IPS-15b (cell line): Measurements from ENCODE around the gene NNT.
"Not testable (repeated sequence)": the region's sequence is repeated elsewhere in the genome, so short reads cannot be mapped to it uniquely, and the experiment has no call there.

Source experiments
- H3K27me3 ChIP-seq: one replicate; pipeline ENCODE4 v1.6.1; 2013; ENCODE audit warnings: low read length; ENCODE audit not compliant: control insufficient read depth, insufficient read depth
- H3K36me3 ChIP-seq: one replicate; pipeline ENCODE4 v1.6.1; 2013; ENCODE audit warnings: low read length; ENCODE audit not compliant: control insufficient read depth, insufficient read depth
- H3K4me1 ChIP-seq: one replicate; pipeline ENCODE4 v1.6.1; 2013; ENCODE audit warnings: mild to moderate bottlenecking, low read length; ENCODE audit not compliant: control insufficient read depth, insufficient read depth
- H3K4me3 ChIP-seq: one replicate; pipeline ENCODE4 v1.5.1; 2013; ENCODE audit warnings: low read depth, low read length
- H3K9ac ChIP-seq: one replicate; pipeline ENCODE4 v1.6.1; 2013; ENCODE audit warnings: low read depth, mild to moderate bottlenecking, low read length
- H3K9me3 ChIP-seq: one replicate; pipeline ENCODE4 v1.6.1; 2013; ENCODE audit warnings: mild to moderate bottlenecking, low read length; ENCODE audit not compliant: control insufficient read depth, insufficient read depth

NNT gene

DNA sequence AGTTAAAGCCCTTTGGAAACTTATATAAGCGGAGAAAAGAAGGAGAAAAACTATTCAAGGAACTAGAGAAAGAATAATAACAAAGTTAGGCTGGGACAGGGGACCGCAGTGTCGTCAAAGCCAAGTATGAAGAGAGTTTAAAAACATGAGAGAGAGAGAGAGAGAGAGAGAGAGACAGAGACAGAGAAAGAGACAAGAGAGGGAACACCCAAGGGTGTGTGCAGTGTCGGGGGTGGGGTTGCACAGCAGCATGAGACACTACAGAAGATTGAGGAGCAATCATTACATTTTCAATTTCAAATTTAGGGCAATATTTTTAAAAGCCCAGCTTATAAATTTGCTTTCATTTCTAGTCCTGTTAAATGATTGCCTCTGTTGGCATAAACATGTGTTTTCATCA lies 74.3 kb downstream of the NNT start:
- Histone ChIP-seq H3K9me3 (no peaks in the 10 kb centered on the region), H3K36me3 (no peaks in the 10 kb centered on the region)

DNA sequence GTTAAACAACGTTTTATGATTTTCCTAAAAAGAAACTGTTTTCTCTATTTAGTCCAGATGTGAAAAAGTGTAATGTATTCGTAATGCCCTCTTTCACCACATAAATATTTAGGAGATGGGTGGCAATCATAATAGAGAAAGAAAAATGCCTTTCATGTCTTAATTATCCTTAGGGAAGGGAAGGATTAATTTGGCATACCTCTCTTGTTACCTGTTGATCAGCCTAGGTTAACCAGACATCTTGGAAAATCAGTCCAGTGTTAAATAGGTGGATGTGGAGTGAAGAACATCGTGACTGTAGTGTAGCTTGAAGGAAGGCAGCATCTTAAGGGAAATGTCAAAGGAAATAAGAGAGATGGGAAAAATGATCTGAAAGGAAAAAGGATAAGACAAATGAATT lies 76.2 kb downstream of the NNT start:
- Histone ChIP-seq H3K9me3 (no peaks in the 10 kb centered on the region), H3K9ac (no peak overlapping the region), H3K4me3 (no peak overlapping the region), H3K36me3 (no peaks in the 10 kb centered on the region), H3K4me1 (no peaks in the 10 kb centered on the region), H3K27me3 (no peaks in the 10 kb centered on the region)

More for the DNA sequence above, 74.3 kb downstream of the NNT start:
- Histone ChIP-seq H3K4me3 (no peak overlapping the region), H3K4me1 (no peaks in the 10 kb centered on the region), H3K27me3 (no peaks in the 10 kb centered on the region), H3K9ac (no peak overlapping the region)

DNA sequence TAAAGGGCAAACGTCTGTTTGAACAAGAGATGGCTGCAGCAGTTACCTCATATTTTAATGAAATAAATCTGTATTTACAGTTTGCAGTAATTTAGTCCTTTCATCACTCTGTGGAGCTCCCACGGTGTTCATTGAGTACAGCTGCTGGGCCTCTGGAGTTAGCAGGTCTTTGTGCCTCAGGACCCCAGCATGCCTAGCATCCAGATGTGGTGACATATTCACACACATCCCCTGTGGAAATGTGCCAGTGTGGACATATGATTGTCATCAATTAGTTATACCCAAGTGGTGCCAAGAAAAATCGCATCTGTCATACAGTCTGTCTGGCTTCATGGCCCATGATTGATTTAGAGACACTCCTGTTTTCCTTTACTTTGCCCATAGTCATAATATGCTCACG lies 77.3 kb downstream of the NNT start:
- Histone ChIP-seq H3K4me3 (no peak overlapping the region), H3K4me1 (no peaks in the 10 kb centered on the region), H3K9ac (no peak overlapping the region), H3K36me3 (no peaks in the 10 kb centered on the region), H3K27me3 (no peaks in the 10 kb centered on the region), H3K9me3 (no peaks in the 10 kb centered on the region)

DNA sequence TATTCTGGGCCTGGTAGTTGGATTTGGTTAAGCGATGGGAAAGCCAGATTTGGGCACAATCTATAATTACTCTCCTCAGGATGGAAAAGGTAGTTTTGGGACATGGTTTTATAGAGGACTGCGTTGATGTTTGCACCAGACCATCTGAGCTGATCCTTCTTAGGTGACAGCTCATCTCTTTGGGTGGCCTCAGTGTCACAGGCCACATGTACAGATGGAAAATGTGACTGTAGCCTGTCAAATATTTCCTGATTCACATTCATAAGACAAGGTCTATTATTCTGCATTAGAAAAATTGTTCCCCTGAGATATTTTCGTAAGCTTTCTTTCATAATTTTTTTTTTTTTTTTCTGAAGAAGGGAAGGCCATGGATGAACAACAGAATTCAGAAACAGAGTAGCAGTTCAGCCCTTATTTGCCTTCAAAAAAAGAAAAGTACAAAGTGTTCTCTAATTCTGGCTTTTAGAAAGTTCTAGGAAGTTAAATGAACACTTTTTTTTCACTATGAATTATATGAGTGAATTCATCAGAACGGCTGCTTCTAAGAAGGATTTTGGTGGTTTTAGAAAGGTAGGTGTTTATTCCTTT lies 81.0 kb downstream of the NNT start:
- H3K9ac ChIP-seq, result no peak overlapping the region
- no peaks in the 10 kb centered on the region for H3K9me3 ChIP-seq
- H3K27me3 ChIP-seq, result no peaks in the 10 kb centered on the region
- no peaks in the 10 kb centered on the region for H3K36me3 ChIP-seq
- no peak overlapping the region for H3K4me3 ChIP-seq
- no peaks in the 10 kb centered on the region for H3K4me1 ChIP-seq

DNA sequence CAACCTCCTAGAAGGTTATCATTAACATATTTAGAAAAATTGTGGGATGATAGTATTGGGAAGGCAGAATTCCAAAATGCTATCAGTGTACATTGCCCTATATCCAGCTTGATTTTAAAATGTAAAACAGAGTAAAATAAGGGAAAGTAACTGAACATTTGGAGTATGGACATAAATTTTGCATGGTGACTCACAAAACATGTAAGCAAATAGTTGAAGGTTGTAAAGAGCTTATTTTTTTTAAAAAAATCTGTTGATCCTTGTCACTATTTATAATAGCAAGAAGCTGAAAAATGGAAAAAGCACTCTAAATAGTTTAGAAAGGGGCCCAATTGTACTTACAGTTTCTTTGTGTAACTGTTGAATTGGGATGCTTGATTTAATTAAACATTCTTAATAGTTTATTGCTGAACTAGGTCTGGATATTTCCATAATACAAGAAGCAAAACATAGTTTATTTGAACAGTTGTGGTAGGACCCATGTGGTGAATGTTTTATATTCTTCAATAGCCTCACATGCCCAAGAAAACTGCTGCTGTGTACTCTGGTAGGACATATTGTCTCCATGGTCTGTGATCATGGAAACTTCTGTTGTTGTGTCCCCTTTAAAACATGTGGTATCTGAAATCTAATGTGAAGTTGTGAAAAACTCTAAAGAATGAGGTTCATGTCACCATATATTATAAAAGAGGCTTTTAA lies 82.4 kb downstream of the NNT start:
- H3K9me3 ChIP-seq, result no peaks in the 10 kb centered on the region
- H3K4me1 ChIP-seq, result no peaks in the 10 kb centered on the region
- no peaks in the 10 kb centered on the region for H3K36me3 ChIP-seq
- no peaks in the 10 kb centered on the region for H3K27me3 ChIP-seq
- no peak overlapping the region for H3K4me3 ChIP-seq
- H3K9ac ChIP-seq, result no peak overlapping the region

DNA sequence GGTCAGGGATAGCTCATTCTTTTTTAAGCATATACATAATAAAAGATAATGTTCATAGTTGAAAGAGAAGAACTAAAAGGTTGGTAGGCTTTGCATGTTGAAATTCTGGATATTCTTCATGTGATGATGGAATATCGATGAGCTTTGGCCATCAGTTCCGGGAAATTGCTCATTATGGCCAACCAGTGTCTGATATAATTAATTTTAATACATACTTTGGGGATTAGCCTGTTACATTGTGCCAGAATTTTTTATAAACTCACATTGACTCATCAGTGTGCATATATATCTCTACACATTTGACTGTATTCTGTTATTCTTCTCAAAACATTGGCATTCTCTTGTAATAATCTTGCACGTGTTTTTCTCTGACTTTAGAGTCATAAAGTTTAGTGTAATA lies 84.3 kb downstream of the NNT start:
- H3K9ac ChIP-seq, result no peak overlapping the region
- no peak overlapping the region for H3K4me3 ChIP-seq
- no peaks in the 10 kb centered on the region for H3K9me3 ChIP-seq
- H3K36me3 ChIP-seq, result no peaks in the 10 kb centered on the region
- H3K4me1 ChIP-seq, result no peaks in the 10 kb centered on the region
- H3K27me3 ChIP-seq, result no peaks in the 10 kb centered on the region

GRCh38 chr5:43691275-43691674 lies 88.3 kb downstream of the NNT start:
- Histone ChIP-seq H3K36me3 (no peaks in the 10 kb centered on the region), H3K9ac (no peak overlapping the region), H3K9me3 (peaks cover 3% of the 10 kb centered on the region), H3K4me3 (no peak overlapping the region), H3K4me1 (no peaks in the 10 kb centered on the region), H3K27me3 (no peaks in the 10 kb centered on the region)

DNA sequence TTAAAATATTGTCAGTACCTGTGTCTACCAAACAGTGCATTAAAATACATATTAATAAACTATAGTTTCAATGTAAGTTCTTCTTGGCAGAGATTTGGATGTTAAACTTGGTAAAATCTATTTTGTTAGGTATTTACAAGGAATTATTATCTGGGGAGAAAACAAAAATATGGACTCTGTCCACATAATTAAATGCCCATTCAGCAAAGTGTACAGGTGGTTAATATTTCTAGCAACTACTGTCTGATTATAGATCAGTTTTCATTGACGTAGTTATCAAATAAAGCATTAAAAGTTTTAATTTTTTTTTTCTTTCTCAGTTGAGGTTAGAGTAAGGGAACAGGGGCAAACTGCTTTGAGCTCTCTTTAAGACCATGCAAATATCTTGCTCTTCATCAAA lies 88.9 kb downstream of the NNT start:
- H3K36me3 ChIP-seq, result no peaks in the 10 kb centered on the region
- H3K9ac ChIP-seq, result no peak overlapping the region
- H3K9me3 ChIP-seq, result peaks cover 3% of the 10 kb centered on the region
- no peaks in the 10 kb centered on the region for H3K27me3 ChIP-seq
- no peaks in the 10 kb centered on the region for H3K4me1 ChIP-seq
- H3K4me3 ChIP-seq, result no peak overlapping the region

DNA sequence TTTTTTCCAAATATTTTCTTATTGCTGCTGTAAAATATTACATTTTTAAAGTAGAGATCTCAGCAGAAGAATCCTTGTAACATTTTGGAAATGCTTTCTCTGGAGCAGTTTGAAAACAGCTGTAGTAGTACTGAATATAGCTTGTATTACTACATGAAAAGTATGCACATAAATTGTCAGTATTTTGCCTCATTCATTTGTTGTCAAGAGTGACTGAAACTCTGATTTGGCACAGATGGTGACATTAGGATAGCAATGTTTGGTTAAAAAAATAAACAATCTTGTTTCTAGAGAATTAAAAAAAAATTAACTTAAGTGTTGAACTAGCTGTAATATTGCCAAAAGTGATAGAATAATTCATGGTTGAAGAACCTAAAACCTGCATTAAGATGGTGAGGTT lies 90.4 kb downstream of the NNT start:
- Histone ChIP-seq H3K36me3 (no peaks in the 10 kb centered on the region), H3K4me3 (no peak overlapping the region), H3K9ac (no peak overlapping the region), H3K9me3 (peaks cover 3% of the 10 kb centered on the region), H3K4me1 (no peaks in the 10 kb centered on the region), H3K27me3 (no peaks in the 10 kb centered on the region)

DNA sequence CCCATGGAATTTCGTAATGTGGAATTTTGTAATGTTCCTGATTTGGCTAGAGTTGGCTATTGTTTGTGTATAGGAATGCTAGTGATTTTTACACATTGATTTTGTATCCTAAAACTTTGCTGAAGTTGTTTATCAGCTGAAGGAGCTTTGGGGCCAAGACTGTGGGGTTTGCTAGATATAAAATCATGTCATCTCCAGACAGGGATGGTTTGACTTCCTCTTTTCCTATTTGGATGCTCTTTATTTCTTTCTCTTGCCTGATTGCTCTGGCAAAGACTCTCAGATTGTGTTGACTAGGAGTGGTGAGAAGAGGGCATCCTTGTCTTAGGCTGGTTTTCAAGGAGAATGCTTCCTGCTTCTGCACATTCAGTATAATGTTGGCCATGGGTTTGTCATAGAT lies 91.0 kb downstream of the NNT start:
- Histone ChIP-seq H3K4me1 (no peaks in the 10 kb centered on the region), H3K36me3 (no peaks in the 10 kb centered on the region), H3K9ac (no peak overlapping the region), H3K4me3 (no peak overlapping the region), H3K27me3 (no peaks in the 10 kb centered on the region), H3K9me3 (peaks cover 3% of the 10 kb centered on the region)

GRCh38 chr5:43696444-43696843 lies 93.5 kb downstream of the NNT start:
- H3K9me3 ChIP-seq, H3K9ac ChIP-seq, H3K27me3 ChIP-seq, H3K36me3 ChIP-seq, H3K4me3 ChIP-seq, H3K4me1 ChIP-seq: not testable (repeated sequence)

DNA sequence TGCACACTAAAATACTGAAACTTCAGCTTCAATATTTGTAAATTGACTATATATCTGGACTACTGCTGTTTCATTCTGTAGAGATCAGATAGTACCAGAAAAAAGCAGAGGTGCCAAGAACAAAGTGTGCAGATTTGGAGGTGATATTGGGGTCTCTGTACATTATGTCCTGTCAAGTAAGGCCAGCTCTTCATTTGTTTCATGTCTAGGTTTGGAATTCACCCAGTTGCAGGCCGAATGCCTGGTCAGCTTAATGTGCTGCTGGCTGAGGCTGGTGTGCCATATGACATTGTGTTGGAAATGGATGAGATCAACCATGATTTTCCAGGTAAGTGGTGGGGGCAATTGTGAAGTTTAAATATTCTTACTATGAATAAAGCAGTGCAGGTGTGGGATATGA lies 96.9 kb downstream of the NNT start:
- H3K27me3 ChIP-seq, result no peaks in the 10 kb centered on the region
- H3K9me3 ChIP-seq, result peaks cover 3% of the 10 kb centered on the region
- H3K4me1 ChIP-seq, result no peaks in the 10 kb centered on the region
- H3K36me3 ChIP-seq, result no peaks in the 10 kb centered on the region
- H3K9ac ChIP-seq, result no peak overlapping the region
- H3K4me3 ChIP-seq, result no peak overlapping the region
